ENCODE results near the gene ARMC12.
"Not testable (repeated sequence)": the region's sequence is repeated elsewhere in the genome, so short reads cannot be mapped to it uniquely, and the experiment has no call there.

The ARMC12 gene

DNA sequence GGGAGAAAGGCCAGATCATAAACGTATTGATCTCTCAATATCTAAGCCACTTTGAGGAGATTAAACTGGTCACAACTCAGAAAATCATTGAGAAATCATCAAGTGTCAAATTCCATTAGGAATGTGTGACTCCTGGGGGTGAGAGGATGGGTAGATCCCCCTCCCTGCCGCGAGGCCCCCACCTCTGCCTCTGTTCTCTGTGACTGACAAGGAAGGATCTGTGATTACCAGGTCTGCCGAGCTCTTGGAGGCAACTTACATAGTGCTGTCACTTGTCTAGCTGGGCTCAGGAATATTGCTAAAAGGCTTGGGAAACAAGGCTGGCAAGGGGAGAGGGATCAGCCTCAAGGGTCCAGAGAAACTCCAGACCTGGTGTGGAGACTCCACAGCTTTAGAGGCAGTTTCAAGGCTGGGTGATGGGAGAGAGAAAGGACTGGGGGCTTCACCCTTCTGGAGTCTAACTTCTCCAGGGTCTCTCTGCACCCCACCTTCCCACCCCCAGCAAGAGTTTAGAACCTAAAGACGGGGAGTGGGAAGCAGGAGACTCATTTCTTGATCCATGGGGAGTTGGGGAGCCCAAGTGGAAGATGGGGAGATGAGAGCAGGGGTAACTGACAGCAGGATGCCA lies 11.6 kb upstream of the ARMC12 start:
- peak overlapping the region; percentile 66 for H3K27ac Mint-ChIP-seq
- no peak overlapping the region for H3K4me3 Mint-ChIP-seq
- DNase-seq: no peak
- no peaks in the 10 kb centered on the region for H3K27me3 Mint-ChIP-seq
- no peaks in the 10 kb centered on the region for H3K9me3 Mint-ChIP-seq
- H3K36me3 Mint-ChIP-seq (ENCODE audit: low read depth): no peaks in the 10 kb centered on the region
- H3K4me1 Mint-ChIP-seq (ENCODE audit: low read depth): peaks cover 85% of the 10 kb centered on the region

DNA sequence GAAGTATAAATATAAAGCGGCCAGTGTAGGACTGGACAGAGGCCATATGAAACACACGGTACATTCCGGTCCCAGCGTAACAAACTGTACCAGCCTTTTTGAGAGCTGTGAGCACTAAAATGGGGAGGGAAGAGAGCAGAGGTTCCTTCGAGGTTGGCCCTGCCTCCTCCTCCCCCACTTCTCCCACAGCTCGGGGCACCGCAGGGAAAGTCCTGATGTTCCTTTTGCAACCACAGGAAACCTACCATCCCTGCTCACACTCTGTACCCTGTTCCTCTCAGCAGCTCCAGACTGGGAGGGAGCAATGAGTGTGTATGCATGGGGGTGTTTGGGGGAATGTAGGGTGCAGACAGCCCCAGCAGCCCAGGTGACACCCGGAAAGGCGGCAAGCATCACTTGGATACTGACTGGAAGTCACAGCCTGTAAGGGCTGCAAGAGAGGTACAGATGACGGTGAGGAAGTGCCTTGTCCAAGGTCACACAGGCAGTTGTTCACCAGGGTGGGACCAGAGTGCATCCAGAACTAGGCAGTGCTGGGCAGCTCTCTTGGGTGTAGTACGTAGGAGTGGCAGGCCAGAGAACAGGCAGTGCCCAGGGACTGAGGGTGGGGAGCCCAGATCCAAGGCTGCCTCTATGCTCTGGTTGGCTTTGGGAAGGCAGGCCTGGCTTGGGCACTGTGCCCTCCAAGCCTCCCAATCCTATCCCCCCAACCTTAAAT lies 11.0 kb upstream of the ARMC12 start:
- DNase-seq: peak; percentile 67
- Mint-ChIP-seq H3K36me3 (ENCODE audit: low read depth) (no peaks in the 10 kb centered on the region), H3K9me3 (no peaks in the 10 kb centered on the region), H3K4me1 (ENCODE audit: low read depth) (peaks cover 85% of the 10 kb centered on the region), H3K27ac (peak overlapping the region; percentile 88), H3K27me3 (no peaks in the 10 kb centered on the region), H3K4me3 (peak overlapping the region; percentile 4)

DNA sequence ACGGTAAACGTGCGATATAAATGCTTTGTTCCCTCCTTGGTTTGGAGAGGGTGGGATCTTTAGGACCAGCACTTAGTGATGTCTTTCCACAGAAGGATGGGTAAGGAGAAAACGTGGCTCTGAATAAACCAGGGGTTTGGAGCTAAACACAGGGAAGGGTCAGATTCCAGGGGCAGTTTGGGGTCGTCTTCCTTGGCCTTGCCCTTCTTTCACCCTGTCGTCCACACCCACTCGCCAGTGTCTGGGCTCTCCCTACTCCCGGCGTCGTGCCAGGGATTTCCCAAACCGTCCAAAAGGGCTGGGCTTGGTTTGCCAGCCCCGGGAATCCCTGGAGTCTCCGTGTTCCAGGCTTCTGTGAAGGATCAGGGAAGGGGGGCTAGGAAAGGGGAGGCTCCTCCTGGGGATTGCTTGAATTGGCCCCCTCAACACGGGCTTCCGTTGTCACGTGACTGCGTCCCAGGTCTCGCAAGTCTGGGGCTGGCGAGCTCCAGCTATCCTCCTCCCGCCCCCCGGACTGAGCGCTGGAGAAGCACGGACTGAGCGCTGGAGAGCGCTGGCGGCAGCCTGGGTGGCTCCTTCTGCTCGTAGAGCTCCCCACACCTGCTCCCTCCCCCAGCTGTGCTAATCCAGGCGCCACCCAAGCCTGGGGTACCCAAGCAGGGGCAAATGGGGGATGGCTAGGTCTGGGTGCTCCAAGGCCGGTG lies 9.4 kb upstream of the ARMC12 start:
- no peak for DNase-seq
- Mint-ChIP-seq H3K9me3 (no peaks in the 10 kb centered on the region), H3K4me3 (peak overlapping the region; percentile 62), H3K27me3 (no peaks in the 10 kb centered on the region), H3K4me1 (ENCODE audit: low read depth) (peaks cover 84% of the 10 kb centered on the region), H3K27ac (peak overlapping the region; percentile 88), H3K36me3 (ENCODE audit: low read depth) (no peaks in the 10 kb centered on the region)

DNA sequence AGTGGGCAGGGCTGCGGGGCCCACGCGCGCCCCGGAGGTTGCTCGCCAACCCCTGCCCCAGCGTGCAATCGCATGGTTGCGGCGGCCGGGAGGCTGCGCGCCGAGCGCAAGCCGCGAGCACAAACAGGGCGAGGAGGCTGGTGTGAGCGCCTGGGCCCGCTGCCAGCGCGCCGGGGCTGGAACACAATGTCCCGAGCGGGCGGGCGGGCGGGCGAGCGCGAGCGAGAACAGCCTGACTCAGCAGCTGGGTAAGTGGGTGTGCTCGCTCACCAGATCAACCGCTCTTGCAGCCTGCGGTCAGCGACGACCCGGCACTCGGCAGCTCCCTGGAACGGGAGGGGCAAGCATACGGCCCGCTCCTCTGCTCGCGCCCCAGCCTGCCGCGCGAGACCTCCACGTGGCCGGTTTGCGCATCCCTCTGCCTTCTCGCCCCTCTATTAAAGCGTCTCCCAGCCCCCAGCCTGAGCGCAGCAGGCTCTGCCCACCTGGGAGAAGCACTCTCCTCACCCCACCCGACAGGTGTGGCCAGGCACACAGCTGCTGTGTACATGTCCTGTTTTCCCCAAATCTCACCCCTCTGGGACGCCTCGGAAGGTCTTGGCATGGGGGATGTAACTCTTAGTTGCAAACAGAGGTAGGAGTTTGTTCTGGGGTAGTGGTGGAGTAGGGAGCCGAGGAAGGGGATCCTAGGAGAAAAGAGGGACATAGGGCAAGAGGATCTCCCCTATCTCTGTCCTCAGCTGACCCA lies 8.7 kb upstream of the ARMC12 start:
- H3K4me3 Mint-ChIP-seq: peak overlapping the region; percentile 75
- H3K36me3 Mint-ChIP-seq (ENCODE audit: low read depth): no peaks in the 10 kb centered on the region
- H3K9me3 Mint-ChIP-seq: no peaks in the 10 kb centered on the region
- peak overlapping the region; percentile 97 for H3K27ac Mint-ChIP-seq
- peak; percentile 86 for DNase-seq
- peaks cover 89% of the 10 kb centered on the region for H3K4me1 Mint-ChIP-seq (ENCODE audit: low read depth)
- H3K27me3 Mint-ChIP-seq: no peaks in the 10 kb centered on the region

GRCh38 chr6:35728683-35729678 lies 7.9 kb upstream of the ARMC12 start:
- peak; percentile 65 for DNase-seq
- Mint-ChIP-seq H3K4me3 (peak overlapping the region; percentile 75), H3K27ac (peak overlapping the region; percentile 97), H3K4me1 (ENCODE audit: low read depth) (peaks cover 89% of the 10 kb centered on the region), H3K9me3 (no peaks in the 10 kb centered on the region), H3K36me3 (ENCODE audit: low read depth) (no peaks in the 10 kb centered on the region), H3K27me3 (no peaks in the 10 kb centered on the region)

GRCh38 chr6:35729722-35730121 lies 7.1 kb upstream of the ARMC12 start:
- H3K27ac Mint-ChIP-seq: peak overlapping the region; percentile 73
- peaks cover 90% of the 10 kb centered on the region for H3K4me1 Mint-ChIP-seq (ENCODE audit: low read depth)
- no peak overlapping the region for H3K4me3 Mint-ChIP-seq
- no peaks in the 10 kb centered on the region for H3K9me3 Mint-ChIP-seq
- H3K27me3 Mint-ChIP-seq: no peaks in the 10 kb centered on the region
- DNase-seq: no peak
- H3K36me3 Mint-ChIP-seq (ENCODE audit: low read depth): no peaks in the 10 kb centered on the region

DNA sequence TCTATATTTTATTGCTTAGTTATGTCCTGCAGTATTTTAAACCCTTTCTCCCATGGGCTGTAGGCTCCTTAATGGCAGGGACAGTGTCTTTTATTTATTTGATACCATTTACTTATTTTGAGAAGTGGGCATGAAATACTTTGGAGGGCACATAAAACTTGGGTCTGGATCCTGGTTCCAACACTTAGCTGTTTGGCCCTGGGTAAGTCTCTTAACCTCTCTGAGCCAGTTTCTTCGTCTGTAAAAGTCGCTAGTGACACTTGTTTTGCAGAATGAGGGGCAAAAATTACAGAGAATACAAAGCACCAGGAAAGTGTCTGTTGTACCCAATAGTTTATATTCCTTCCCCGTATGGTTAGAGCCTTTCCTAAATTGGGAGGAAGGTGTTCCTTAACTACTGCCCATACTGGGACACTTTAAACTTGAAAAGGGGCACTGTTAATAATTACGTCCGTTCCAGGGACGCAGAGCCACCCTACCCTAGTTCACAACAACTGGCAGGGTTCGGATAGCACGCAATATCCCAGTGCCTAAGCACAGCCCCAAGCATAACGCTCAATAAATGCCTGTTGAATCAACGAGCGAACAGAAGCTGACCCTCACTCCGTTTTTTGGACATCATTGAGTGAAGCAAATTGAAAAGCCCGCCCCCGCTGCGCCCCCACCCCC lies 6.0 kb upstream of the ARMC12 start:
- Mint-ChIP-seq H3K4me1 (ENCODE audit: low read depth) (peaks cover 90% of the 10 kb centered on the region), H3K4me3 (peak overlapping the region; percentile 84), H3K9me3 (no peaks in the 10 kb centered on the region), H3K27me3 (no peaks in the 10 kb centered on the region), H3K36me3 (ENCODE audit: low read depth) (no peaks in the 10 kb centered on the region), H3K27ac (peak overlapping the region; percentile 96)
- DNase-seq: no peak

DNA sequence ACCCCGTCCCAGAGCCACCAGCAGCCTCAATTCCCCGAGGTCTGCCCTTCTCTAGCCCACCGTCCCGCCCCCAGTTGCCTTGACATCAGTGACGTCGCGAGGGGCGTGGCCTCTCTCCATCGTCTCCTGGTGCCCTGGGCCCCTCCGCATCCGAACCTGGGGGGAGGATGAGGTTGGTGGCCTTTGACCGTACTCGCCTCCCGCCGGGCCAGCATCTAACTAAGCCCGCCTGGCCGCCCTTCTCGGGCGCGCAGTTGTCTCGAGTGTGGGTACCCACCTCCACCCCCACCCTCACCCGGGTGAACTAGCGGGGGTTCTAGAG lies 5.5 kb upstream of the ARMC12 start:
- Mint-ChIP-seq H3K9me3 (no peaks in the 10 kb centered on the region), H3K27me3 (no peaks in the 10 kb centered on the region), H3K4me3 (peak overlapping the region; percentile 84), H3K36me3 (ENCODE audit: low read depth) (no peaks in the 10 kb centered on the region), H3K4me1 (ENCODE audit: low read depth) (peaks cover 89% of the 10 kb centered on the region), H3K27ac (peak overlapping the region; percentile 96)
- peak; percentile 96 for DNase-seq

GRCh38 chr6:35731736-35732532 lies 4.9 kb upstream of the ARMC12 start:
- Mint-ChIP-seq H3K9me3 (no peaks in the 10 kb centered on the region), H3K4me3 (peak overlapping the region; percentile 84), H3K36me3 (ENCODE audit: low read depth) (no peaks in the 10 kb centered on the region), H3K27me3 (no peaks in the 10 kb centered on the region), H3K4me1 (ENCODE audit: low read depth) (peaks cover 88% of the 10 kb centered on the region), H3K27ac (peak overlapping the region; percentile 96)
- DNase-seq: peak; percentile 96

- no peaks in the 10 kb centered on the region for H3K36me3 Mint-ChIP-seq (ENCODE audit: low read depth)
- no peaks in the 10 kb centered on the region for H3K27me3 Mint-ChIP-seq
- peak overlapping the region; percentile 64 for H3K27ac Mint-ChIP-seq
- H3K9me3 Mint-ChIP-seq: no peaks in the 10 kb centered on the region
- H3K4me3 Mint-ChIP-seq: no peak overlapping the region
- no peak for DNase-seq
- H3K4me1 Mint-ChIP-seq (ENCODE audit: low read depth): peaks cover 80% of the 10 kb centered on the region
Observed at GRCh38 chr6:35733633-35734032, 3.2 kb upstream of the ARMC12 start.

DNA sequence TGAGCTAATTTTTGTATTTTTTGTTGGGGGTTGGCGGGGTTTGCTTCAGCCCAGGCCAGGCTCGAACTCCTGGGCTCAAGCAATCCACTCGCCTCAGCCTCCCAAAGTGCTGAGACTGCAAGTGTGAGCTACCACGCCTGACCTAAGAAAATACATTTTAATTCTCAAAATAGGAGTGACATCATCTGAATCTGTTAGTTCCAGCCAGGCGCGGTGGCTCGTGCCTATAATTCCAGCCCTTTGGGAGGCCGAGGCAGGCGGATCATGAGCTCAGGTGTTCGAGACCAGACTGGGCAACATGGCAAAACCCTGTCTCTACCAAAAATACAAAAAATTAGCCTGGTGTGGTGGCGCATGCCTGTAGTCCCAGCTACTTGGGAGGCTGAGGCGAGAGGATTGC lies 2.5 kb upstream of the ARMC12 start:
- H3K27ac Mint-ChIP-seq; H3K4me3 Mint-ChIP-seq; DNase-seq; H3K27me3 Mint-ChIP-seq; H3K36me3 Mint-ChIP-seq (ENCODE audit: low read depth); H3K9me3 Mint-ChIP-seq: not testable (repeated sequence)
- H3K4me1 Mint-ChIP-seq (ENCODE audit: low read depth): peaks cover 73% of the 10 kb centered on the region

DNA sequence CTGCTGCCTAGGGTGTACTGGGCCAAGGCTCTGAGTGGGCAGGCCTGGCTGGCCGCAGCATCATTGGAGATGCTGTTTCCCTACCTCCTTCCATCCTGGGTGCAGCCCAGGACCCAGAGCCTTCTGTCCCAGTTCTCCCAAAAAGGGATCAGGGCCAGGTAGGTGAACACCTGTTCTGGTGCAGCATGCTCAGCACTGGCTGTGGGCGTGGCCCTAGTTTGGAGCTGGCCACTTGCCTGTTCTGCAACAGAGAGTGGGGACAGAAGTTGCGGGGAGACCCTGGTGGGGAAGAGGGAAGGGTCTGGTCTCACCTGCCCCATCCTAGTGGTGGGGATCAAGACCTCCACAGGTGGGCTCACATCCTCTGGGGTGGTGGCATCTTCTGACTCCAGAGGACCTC lies 1.4 kb upstream of the ARMC12 start:
- no peak overlapping the region for H3K4me3 Mint-ChIP-seq
- H3K4me1 Mint-ChIP-seq (ENCODE audit: low read depth): peaks cover 61% of the 10 kb centered on the region
- no peak overlapping the region for H3K27ac Mint-ChIP-seq
- no peaks in the 10 kb centered on the region for H3K9me3 Mint-ChIP-seq
- peak; percentile 41 for DNase-seq
- no peaks in the 10 kb centered on the region for H3K27me3 Mint-ChIP-seq
- no peaks in the 10 kb centered on the region for H3K36me3 Mint-ChIP-seq (ENCODE audit: low read depth)
